Adipose tissue (tissue), 3 donors: ENCODE data around the gene NAMPT. TPM values are rescaled to one million over a fixed set of nuclear protein-coding genes. Genes with fewer than 3 reads are reported as not detected.

Source experiments
- H3K27ac ChIP-seq: one replicate; pipeline ENCODE4 v1.5.1; 2013; ENCODE audit warnings: low read depth, low read length
- WGBS, 3 donors: extraction: QIAGEN DNeasy Blood & Tissue Kit; methylation state at CpG; one replicate each; pipeline ENCODE4 v1.1.7; 2013; 5-methylcytosine and 5-hydroxymethylcytosine counted together
- polyA plus RNA-seq, 3 donors: library from polyadenylated mRNA; stranded (reverse); fragments of 200-250 nt; gene quantifications; one replicate each; pipeline ENCODE4 v1.2.3, GENCODE V29; 2013
- donor health status: healthy with polysubstance abuse.
- donor health status: Bipolar disorder and iron deficiency.
- donor health status: healthy.

Gene NAMPT
- polyA plus RNA-seq, 3 donors, result 39.1 to 720 (median 328) TPM

DNA sequence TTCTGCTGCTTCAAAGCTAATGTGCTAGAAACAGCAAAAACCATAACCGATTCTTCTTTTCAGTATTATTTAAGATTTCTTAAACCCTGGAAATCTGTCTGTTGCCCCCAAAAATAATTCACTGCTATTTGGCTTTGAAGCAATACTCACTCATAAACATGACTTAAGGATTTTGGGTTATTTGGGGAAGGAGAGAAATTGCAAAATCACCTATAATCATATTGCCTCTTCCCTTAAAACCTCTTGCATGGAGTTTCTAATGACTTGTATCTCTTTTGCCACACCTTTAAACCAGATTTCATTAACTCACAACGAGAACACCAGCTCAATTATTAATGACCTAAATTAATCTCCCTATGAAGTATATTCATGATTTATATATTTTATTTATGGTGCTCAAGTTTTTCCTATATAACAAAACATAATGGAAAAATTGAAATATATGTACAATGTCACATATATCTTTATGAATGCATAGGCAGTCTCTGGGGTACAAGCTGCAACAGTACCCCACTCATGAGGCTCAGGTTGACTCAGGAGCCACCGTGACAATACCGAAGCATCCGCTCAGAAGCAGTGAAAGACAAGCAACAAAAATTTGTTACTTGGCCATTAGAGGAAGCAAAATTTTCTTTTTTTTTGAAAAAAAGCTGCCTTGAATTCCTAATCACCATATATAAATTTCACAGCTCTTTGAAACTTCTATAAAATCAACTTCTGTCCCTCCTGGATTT, 3.0 kb downstream of the NAMPT start:
- no peak overlapping the region for H3K27ac ChIP-seq

DNA sequence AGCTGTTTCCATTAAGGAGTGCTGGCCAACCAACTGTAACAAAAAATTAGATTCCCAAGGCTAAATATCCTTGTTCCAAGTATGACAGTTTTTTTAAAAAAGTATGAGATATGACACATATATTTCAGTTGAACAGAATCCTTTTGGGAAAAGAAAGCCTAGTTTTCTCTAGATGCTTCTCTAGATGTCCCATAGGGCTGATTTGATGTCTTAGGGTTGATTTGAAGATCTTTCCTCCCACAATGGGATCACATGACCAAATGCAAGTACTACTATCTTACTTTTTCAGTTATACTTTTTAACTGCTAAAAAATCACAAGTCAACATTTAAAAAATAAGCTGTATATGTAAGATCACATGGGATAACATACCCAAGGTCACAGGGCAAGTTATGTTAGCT, 3.7 kb downstream of the NAMPT start:
- H3K27ac ChIP-seq, result no peak overlapping the region

More for the DNA sequence above, 3.0 kb downstream of the NAMPT start:
- WGBS, 3 donors, result 86 to 93% (median 90%) methylated on average over 5 of the region's 5 CpGs

DNA sequence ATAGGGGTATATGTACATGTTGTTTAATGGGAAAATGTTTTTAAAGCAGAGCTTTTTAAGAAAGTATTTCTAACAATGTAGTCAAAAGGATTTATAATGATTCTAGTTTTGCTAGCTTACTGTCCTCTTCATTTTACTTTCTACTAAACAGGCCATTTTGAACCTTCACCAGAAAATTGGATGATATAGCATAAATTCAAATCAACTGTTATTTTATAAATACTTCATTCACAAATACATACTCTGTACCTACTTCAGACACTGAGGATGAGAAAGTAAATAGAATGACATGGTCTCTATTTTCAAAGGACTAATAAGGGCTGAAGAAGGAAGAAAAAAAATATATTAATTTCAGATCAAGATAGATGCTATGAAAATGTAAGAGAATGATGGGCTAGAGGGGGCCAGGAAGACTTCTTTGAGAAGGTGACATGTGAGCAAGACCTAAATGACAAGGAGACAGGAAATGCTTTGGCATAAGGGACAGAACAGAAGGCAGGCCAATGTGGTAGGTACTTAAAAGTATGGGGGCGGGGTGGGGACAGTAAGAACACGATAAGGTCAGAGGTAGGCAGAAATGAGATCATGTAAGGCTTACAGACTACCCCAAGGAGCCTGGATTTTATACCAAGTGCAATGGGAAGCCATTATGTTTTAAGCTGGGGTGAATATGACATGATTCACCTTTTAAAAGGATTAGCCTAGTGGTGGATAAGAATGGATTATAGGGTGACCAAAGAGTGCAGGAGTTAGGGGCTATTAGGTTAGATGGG, 5.2 kb downstream of the NAMPT start:
- WGBS, 3 donors, result 89 to 93% (median 90%) methylated on average over 2 of the region's 2 CpGs
- no peak overlapping the region for H3K27ac ChIP-seq

DNA sequence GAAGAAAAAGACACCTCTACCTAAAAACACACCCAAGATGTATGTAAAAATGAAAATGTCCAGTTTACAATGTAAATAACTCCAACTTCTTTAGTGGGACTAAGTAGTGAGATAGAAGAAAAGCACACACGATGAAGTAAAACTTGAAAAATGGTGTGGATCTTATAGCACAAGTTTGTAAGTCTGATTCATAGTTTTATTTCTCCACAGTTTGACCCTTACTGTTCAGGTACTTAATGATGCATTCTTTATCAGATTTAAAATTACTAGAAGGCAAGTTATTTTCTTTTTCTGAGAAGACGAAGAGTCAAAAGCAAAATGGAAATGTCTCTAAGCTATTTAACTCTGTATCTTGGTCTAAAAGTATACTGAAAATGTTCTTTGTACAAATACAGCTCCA, 6.1 kb downstream of the NAMPT start:
- no peak overlapping the region for H3K27ac ChIP-seq
- WGBS, 3 donors, result 85 to 92% (median 90%) methylated on average over 2 of the region's 2 CpGs

DNA sequence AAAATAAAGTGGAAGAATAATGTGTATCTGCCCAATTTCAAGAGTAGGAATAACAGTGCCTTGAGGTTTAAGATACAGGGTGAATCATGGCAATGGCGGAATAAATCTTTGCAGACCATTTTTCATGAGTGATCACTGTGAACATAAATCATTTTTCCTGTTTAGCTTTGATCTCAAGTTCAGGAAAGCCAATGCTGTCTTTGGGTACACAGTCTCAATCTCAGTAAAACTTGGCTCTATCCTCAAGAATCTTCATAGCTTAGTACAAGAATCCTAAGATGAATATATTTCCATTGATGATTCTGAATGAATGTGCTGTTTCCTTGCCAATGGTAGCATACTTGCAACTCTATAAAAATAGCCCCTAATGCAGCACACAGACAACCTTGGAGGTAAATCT, 6.8 kb downstream of the NAMPT start:
- no peak overlapping the region for H3K27ac ChIP-seq
- WGBS, 3 donors, result 93 to 95% (median 94%) methylated on average over 1 of the region's 1 CpG

DNA sequence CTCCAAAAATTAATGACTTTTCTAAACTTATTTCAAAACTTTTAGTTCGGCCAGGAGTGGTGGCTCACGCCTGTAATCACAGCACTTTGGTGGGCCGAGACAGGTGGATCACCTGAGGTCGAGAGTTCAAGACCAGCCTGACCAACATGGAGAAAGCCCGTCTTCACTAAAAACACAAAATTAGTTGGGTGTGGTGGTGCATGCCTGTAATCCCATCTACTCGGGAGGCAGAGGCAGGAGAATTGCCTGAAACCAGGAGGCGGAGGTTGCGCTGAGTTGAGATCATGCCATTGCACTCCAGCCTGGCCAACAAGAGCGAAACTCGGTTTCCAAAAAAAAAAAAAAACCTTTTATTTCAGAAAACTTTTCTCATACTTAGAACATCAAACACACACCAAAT, 8.3 kb downstream of the NAMPT start:
- no peak overlapping the region for H3K27ac ChIP-seq
- 95 to 97% (median 96%) methylated on average over 10 of the region's 10 CpGs for WGBS, 3 donors

DNA sequence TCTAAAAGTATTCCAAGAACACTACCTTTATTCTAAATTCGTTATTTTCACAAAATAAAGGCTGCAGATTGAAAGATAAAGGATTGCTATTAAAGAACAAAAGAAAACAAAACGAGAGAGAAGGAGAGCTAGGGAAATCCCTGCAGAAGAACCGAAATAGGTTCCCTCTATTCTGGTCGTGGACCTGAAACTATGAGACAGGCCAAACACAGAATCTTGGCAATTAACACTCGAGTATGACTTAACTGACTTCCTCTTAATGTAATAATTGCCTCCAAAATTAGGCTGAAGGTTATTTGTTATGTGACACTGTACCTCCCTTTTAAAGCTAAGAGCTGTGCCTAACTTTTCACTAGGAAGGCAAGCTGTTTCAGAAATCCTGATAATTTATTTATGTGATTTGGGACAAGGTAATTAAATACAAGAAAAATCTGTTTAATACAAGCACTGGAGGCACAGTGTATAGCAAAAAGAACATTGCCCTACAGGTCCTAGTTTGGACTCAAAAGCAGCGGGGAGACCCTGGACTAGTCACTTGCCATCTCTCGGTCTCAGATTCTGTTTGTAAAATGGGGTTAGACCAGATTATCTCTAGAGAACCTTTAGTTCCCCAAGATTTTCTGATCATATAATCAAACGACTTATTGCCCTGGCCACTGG, 11.6 kb downstream of the NAMPT start:
- 65 to 88% (median 69%) methylated on average over 8 of the region's 8 CpGs for WGBS, 3 donors
- H3K27ac ChIP-seq, result no peak overlapping the region

DNA sequence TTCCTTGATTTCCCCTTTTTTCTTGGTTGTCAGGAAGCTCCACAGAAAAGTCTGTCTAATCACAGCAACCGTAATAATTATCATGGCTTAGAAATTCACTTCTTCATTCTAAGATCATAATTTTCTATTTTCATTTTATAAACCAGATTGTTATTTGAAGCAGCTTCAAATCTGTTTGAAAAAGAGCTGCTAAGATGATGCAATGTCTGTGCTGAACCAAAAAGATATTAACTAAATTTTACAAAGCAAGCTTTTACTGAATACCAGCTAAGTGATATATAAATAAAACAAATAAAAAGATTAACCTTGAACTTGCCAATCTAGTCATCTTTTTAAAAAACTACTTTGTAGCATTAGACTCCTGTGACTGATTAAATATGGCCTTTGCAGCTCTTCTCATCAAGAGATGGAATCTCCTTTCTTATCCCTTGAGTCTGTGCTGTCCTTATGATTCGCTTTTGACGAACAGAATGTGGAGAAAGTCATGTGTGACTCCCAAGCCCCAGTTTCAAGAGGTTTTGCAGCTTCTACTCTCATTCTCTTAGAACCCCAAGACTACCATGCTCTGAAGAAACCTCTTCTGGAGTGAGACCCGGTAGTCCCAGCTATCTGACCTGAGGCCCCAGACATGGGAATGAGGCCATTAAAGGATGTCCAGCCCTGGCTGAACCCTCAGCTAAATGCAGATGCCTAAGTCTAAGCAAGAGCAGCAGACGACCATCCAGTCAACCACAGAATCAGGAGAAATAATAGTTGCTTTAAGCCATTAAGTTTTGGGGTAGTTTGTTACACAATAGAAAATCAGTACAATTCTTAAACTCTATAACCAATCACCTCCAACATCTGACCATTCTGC, 14.4 kb downstream of the NAMPT start:
- no peak overlapping the region for H3K27ac ChIP-seq
- WGBS, 3 donors, result 88 to 94% (median 88%) methylated on average over 5 of the region's 5 CpGs

DNA sequence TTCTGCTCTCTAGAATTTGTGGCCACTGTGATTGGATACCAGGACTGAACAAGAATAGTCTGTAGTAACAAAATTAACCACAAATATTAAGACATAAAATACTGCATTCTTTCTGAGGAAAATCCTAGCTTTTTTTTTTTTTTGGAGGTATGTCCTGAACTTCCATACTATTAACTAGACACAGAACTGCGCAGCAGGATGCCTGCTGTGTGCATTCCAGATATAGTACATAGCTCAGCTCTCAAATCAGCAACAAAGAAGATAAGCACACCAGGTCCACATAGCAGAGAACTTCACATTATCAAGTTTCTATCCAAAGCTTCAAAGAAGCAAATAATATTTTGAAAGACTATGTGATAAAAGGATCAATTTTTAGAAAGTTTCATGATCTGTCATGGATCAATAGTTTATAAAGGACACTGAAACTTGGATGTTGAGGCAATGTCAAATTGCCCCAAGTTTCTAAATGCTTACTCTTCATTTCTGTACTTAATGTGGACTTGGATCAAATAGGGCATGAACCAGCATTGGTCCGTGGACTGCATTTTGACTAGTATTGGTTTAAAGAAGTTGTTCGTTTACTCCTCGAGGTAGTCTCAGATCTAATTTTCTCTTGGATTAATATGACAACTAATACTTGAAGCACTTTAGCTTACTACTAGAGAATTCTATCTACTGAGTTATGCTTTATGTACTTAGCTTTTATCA, 15.4 kb downstream of the NAMPT start:
- H3K27ac ChIP-seq, result no peak overlapping the region
- WGBS, 3 donors, result 62 to 96% (median 82%) methylated on average over 4 of the region's 4 CpGs

DNA sequence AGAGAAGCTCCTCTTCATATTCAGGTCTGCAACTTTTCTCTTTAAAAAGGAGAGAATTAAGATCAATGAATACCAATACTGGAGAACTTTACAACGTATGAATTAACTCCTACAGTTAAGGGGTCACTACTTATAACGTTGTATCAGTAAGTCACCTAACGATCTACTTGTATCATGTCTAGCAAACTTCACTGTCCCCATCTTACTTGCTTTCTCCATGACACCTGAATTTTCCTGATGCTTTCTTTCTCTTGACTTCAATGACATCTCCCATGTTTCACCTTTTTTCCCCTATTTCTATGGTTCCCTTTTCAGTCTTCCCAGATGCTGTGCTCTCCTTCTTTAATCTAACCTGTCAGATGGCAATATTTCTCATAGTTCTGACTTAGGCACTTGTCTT, 19.6 kb downstream of the NAMPT start:
- H3K27ac ChIP-seq, result no peak overlapping the region
- 95 to 98% (median 97%) methylated on average over 3 of the region's 3 CpGs for WGBS, 3 donors

DNA sequence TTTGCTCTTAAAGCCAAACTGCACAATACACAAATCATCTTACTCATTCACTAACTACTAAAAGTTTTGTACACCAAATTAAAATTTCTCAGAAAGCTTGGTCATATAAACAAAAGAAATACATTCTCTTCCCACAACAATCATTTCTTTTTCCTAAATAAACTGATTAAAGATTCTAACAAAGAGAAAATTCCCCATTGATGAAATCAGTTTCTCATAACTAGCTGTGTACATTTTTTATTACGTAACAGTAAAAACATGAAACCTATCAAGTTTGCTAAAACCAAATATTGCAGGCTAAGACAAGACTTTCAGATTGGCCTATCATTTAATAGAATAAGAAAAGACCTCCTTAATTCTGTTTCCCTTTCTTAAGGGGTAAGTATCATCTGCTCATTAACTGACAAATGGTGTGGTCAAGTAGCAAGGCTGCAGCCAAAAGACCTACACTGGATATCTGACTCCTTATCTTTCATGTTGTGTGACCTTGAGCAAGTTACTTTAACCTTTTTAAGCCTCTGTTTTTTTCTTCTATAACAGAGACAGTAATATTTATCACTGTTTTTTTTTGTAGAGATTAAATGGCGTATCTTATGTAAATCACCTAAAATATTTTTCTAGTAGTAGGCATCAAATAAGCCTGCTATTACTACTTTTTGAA, 22.4 kb downstream of the NAMPT start:
- WGBS, 3 donors, result 54 to 99% (median 98%) methylated on average over 2 of the region's 2 CpGs
- no peak overlapping the region for H3K27ac ChIP-seq

DNA sequence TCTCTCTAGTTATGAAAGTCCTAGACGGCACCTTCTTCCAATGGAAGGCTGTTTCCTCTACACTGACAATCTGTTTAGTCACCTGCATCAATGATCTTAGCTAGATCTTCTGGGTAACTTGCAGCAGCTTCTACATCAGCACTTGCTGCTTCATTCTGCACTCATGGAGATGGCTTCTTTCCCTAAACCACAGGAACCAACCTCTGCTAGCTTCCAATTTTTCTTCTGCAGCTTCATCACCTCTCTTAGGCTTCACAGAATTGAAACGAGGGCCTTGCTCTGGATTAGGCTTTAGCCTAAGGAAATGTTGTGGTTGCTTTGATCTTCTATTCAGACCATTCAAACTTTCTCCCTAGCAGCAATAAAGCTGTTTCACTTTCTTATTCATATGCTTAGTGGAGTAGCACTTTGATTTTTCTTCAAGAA, 24.6 kb downstream of the NAMPT start:
- 76 to 86% (median 86%) methylated on average over 2 of the region's 2 CpGs for WGBS, 3 donors
- H3K27ac ChIP-seq, result no peak overlapping the region

DNA sequence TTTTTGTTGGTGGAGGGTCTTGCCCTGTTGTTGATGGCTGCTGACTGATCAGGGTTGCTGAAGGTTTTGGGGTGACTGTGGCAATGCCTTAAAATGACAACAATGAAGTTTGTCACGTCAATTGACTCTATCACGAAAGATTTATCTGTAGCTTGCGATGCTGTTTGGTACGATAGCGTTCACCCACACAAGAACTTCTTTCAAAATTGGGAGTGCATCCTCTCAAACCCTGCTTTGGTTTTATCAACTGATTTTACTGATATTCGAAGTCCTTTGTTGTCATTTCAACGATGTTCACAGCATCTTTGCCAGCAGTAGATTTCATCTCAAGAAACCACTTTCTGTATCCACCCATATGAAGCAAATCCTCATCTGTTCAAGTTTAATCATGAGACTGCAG, 26.0 kb downstream of the NAMPT start:
- H3K27ac ChIP-seq, result no peak overlapping the region
- WGBS, 3 donors, result 80 to 91% (median 88%) methylated on average over 7 of the region's 7 CpGs

DNA sequence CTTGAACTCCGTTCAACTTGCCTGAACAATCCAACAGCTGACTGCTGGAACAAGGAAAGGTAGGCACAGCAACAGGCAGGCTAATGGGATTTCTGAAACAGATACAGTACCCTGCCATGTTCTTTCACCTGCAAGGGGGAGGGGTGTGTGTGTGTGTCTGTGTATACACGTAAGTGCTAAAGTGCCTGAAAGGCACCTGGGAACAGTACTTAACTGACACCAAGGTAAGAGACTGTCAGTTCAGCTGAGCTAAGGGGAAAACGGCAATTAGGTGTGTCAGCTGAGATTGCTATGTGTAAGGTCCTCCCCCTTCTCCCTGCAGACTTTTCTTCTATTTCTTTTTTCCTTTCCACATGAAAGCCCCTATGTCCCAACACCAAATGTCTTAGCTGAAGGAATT, 27.0 kb downstream of the NAMPT start:
- H3K27ac ChIP-seq, result no peak overlapping the region
- WGBS, 3 donors, result 77 to 89% (median 87%) methylated on average over 3 of the region's 3 CpGs

DNA sequence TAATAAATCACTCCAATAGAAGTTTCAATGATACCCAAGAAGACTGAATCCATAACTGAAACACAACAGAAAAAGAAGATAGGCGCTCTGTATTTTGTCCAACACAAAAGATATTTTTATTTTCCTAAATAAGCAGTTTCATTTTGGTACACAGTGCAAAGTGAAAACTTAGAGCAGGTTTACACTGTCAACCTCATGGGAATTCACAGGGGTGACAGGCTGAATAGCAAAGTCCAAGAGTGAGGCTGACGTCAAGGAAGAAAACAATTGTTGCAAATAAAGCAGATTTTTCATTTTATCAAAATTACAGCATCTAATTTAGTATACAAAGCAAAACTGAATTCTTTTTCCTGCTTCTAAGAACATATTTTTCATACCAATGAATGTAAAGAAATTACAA, 28.6 kb downstream of the NAMPT start:
- H3K27ac ChIP-seq, result no peak overlapping the region
- WGBS, 3 donors, result 33 to 86% (median 84%) methylated on average over 2 of the region's 2 CpGs

DNA sequence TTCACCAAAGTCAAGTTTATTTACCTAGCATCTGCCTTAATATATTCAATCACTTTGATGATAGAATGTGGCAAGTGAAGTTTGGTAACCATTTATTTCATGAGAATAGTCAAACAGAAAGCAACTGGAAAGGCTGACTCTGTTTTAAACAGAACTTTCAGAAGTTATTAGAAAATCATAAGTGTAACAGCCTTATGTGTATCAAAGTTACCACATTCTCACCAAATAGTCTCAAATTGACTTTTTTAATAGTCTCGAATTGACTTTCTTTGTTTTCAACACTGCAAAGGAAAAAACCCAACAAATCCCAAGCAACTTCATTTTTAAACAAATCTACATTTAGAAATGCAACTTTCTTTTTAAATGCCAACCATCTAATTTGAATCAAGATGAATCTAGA, 29.5 kb downstream of the NAMPT start:
- 87 to 95% (median 94%) methylated on average over 1 of the region's 1 CpG for WGBS, 3 donors

DNA sequence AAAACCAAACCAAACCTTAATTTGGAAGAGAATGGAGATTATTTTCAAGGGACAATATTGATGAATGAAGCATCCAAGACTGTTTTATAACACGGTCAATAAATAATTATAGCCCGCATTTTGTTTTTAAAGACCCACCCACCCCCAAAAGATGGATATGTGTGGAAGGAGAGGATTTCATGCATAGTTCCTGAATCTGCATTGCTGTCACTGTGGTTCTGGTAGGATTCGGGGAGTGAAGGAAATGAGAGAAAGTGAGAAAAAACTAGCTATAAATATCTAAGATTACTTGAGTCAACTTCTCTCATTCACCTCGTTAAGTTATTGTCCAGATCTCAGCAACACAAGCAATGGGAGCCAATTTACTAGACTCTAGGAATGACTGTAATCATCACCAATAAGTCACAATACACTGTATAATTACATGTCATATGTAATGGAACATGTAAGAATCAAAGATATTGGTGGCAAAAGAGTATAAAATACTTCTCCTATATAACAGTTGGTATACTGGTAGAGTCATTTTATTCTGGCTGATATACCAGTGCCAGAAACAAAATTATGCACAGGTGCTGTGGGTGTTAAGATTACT, 30.2 kb downstream of the NAMPT start:
- WGBS, 3 donors, result 88 to 93% (median 92%) methylated on average over 4 of the region's 4 CpGs

More for the DNA sequence above, 29.5 kb downstream of the NAMPT start:
- H3K27ac ChIP-seq, result no peak overlapping the region

More for the DNA sequence above, 30.2 kb downstream of the NAMPT start:
- no peak overlapping the region for H3K27ac ChIP-seq
